Measurements from ENCODE around the gene IGSF21.
"Not testable (repeated sequence)": the region's sequence is repeated elsewhere in the genome, so short reads cannot be mapped to it uniquely, and the experiment has no call there.

Gene IGSF21

GRCh38 chr1:18363436-18363835 lies 255.8 kb downstream of the IGSF21 start:
- no peak for DNase-seq (ENCODE audit: low read depth, low spot score)
- in situ Hi-C loops (cut with HindIII; ENCODE audit: low sequenced_read_pairs): no loop called here
- TF ChIP-seq CTCF (IDR thresholded peaks at IDR 0.05; ENCODE audit: low read depth, low read length): no peak
- no peak overlapping the region for H3K4me3 ChIP-seq (ENCODE audit: low read depth, low read length)

- in situ Hi-C loops (cut with HindIII; ENCODE audit: low sequenced_read_pairs): no loop called here
- DNase-seq (ENCODE audit: low read depth, low spot score): no peak
- no peak overlapping the region for H3K4me3 ChIP-seq (ENCODE audit: low read depth, low read length)
- no peak for TF ChIP-seq CTCF (IDR thresholded peaks at IDR 0.05; ENCODE audit: low read depth, low read length)
Measured at GRCh38 chr1:18365099-18365705, 257.6 kb downstream of the IGSF21 start.

GRCh38 chr1:18372505-18372904 lies 264.9 kb downstream of the IGSF21 start:
- H3K4me3 ChIP-seq (ENCODE audit: low read depth, low read length); in situ Hi-C loops (cut with HindIII; ENCODE audit: low sequenced_read_pairs); DNase-seq (ENCODE audit: low read depth, low spot score): not testable (repeated sequence)

- no peak for DNase-seq (ENCODE audit: low read depth, low spot score)
- TF ChIP-seq CTCF (IDR thresholded peaks at IDR 0.05; ENCODE audit: low read depth, low read length): no peak
- in situ Hi-C loops (cut with HindIII; ENCODE audit: low sequenced_read_pairs): no loop called here
- H3K4me3 ChIP-seq (ENCODE audit: low read depth, low read length): no peak overlapping the region
Measured at GRCh38 chr1:18373151-18373550, 265.6 kb downstream of the IGSF21 start.

GRCh38 chr1:18373882-18374493 lies 266.4 kb downstream of the IGSF21 start:
- no peak for DNase-seq (ENCODE audit: low read depth, low spot score)
- no peak overlapping the region for H3K4me3 ChIP-seq (ENCODE audit: low read depth, low read length)
- TF ChIP-seq CTCF (IDR thresholded peaks at IDR 0.05; ENCODE audit: low read depth, low read length): peak; percentile 15
- in situ Hi-C loops (cut with HindIII; ENCODE audit: low sequenced_read_pairs): no loop called here

- H3K4me3 ChIP-seq (ENCODE audit: low read depth, low read length): no peak overlapping the region
- TF ChIP-seq CTCF (IDR thresholded peaks at IDR 0.05; ENCODE audit: low read depth, low read length): no peak
- DNase-seq (ENCODE audit: low read depth, low spot score): no peak
- in situ Hi-C loops (cut with HindIII; ENCODE audit: low sequenced_read_pairs): no loop called here
Measured at GRCh38 chr1:18376661-18377060, 269.1 kb downstream of the IGSF21 start.

- in situ Hi-C loops (cut with HindIII; ENCODE audit: low sequenced_read_pairs): no loop called here
- no peak overlapping the region for H3K4me3 ChIP-seq (ENCODE audit: low read depth, low read length)
- no peak for TF ChIP-seq CTCF (IDR thresholded peaks at IDR 0.05; ENCODE audit: low read depth, low read length)
- no peak for DNase-seq (ENCODE audit: low read depth, low spot score)
Measured at GRCh38 chr1:18380288-18380687, 272.7 kb downstream of the IGSF21 start.

All from astrocyte of the spinal cord (primary cell).